NB4 (cell line): ENCODE data around the gene DDAH1.

Source experiments
- CTCF ChIP-seq: IDR thresholded peaks from one replicate; pipeline ENCODE4 v1.5.1; 2012; ENCODE audit warnings: low read depth, low read length
- MAX ChIP-seq: IDR thresholded peaks from 2 replicates; pipeline ENCODE4 v1.6.1; 2011; ENCODE audit warnings: low read depth, low read length

GRCh38 chr1:85326336-85326735 is 138.6 kb downstream of the DDAH1 start:
- no peak for TF ChIP-seq CTCF
- TF ChIP-seq MAX: no peak
